HG03280 (cell line): ENCODE measurements around the gene ARHGAP23.

ENCODE experiments used
- ATAC-seq: cut with Tn5 transposase; IDR thresholded peaks from one replicate; pipeline ENCODE4 v1.9.1; 2021; ENCODE audit warnings: mild to moderate bottlenecking, moderate library complexity; ENCODE audit not compliant: unreplicated experiment

The ARHGAP23 gene

GRCh38 chr17:38442548-38442947 is 14.3 kb downstream of the ARHGAP23 start:
- ATAC-seq, result no peak

GRCh38 chr17:38443356-38444031 is 15.2 kb downstream of the ARHGAP23 start:
- ATAC-seq, result no peak

- no peak for ATAC-seq
These were observed 15.9 kb downstream of the ARHGAP23 start for GRCh38 chr17:38444151-38444550.

- ATAC-seq, result no peak
These were observed 19.3 kb downstream of the ARHGAP23 start for GRCh38 chr17:38447502-38448085.

- ATAC-seq, result no peak
These were observed 20.0 kb downstream of the ARHGAP23 start for GRCh38 chr17:38448208-38448771.

GRCh38 chr17:38449364-38449763 is 21.1 kb downstream of the ARHGAP23 start:
- ATAC-seq, result no peak

- ATAC-seq, result no peak
These were observed 22.3 kb downstream of the ARHGAP23 start for GRCh38 chr17:38450557-38451029.

GRCh38 chr17:38451030-38451839 is 23.0 kb downstream of the ARHGAP23 start:
- no peak for ATAC-seq

- ATAC-seq, result no peak
These were observed 23.7 kb downstream of the ARHGAP23 start for GRCh38 chr17:38451840-38452529.

- no peak for ATAC-seq
These were observed 24.5 kb downstream of the ARHGAP23 start for GRCh38 chr17:38452719-38453118.

- ATAC-seq, result no peak
These were observed 25.7 kb downstream of the ARHGAP23 start for GRCh38 chr17:38453951-38454421.

- ATAC-seq, result no peak
These were observed 26.3 kb downstream of the ARHGAP23 start for GRCh38 chr17:38454532-38454931.

- ATAC-seq, result no peak
These were observed 27.1 kb downstream of the ARHGAP23 start for GRCh38 chr17:38455288-38455915.

GRCh38 chr17:38456031-38456815 is 28.0 kb downstream of the ARHGAP23 start:
- ATAC-seq, result no peak

GRCh38 chr17:38457577-38458371 is 29.5 kb downstream of the ARHGAP23 start:
- ATAC-seq, result no peak

- ATAC-seq, result no peak
These were observed 30.3 kb downstream of the ARHGAP23 start for GRCh38 chr17:38458521-38458920.

GRCh38 chr17:38459567-38459966 is 31.3 kb downstream of the ARHGAP23 start:
- ATAC-seq, result no peak

GRCh38 chr17:38460082-38460715 is 31.9 kb downstream of the ARHGAP23 start:
- no peak for ATAC-seq
